Fibroblast of pulmonary artery (primary cell): Measurements from ENCODE around the gene PALM3.
"Not testable (repeated sequence)": the region's sequence is repeated elsewhere in the genome, so short reads cannot be mapped to it uniquely, and the experiment has no call there.

Experiments
- DNase-seq: peaks from one replicate; pipeline ENCODE4 v3.0.0-alpha.2; 2010; ENCODE audit warnings: low read depth
- H3K4me3 ChIP-seq: replicated peaks from 2 replicates; pipeline ENCODE4 v1.5.1; 2011; ENCODE audit warnings: low read depth, mild to moderate bottlenecking, control low read depth, low read length, moderate library complexity
- TF ChIP-seq, protein P1 (sequence below): IDR thresholded peaks from 2 replicates; pipeline ENCODE4 v1.5.1; 2011; ENCODE audit warnings: mild to moderate bottlenecking, control low read depth, low read length, inconsistent platforms; ENCODE audit errors: missing control alignments

PALM3 gene

GRCh38 chr19:14048443-14049153, 13.3 kb downstream of the PALM3 start:
- TF ChIP-seq, protein P1, sequence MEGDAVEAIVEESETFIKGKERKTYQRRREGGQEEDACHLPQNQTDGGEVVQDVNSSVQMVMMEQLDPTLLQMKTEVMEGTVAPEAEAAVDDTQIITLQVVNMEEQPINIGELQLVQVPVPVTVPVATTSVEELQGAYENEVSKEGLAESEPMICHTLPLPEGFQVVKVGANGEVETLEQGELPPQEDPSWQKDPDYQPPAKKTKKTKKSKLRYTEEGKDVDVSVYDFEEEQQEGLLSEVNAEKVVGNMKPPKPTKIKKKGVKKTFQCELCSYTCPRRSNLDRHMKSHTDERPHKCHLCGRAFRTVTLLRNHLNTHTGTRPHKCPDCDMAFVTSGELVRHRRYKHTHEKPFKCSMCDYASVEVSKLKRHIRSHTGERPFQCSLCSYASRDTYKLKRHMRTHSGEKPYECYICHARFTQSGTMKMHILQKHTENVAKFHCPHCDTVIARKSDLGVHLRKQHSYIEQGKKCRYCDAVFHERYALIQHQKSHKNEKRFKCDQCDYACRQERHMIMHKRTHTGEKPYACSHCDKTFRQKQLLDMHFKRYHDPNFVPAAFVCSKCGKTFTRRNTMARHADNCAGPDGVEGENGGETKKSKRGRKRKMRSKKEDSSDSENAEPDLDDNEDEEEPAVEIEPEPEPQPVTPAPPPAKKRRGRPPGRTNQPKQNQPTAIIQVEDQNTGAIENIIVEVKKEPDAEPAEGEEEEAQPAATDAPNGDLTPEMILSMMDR: peak; percentile 89
- no peak overlapping the region for H3K4me3 ChIP-seq
- peak; percentile 27 for DNase-seq

DNA sequence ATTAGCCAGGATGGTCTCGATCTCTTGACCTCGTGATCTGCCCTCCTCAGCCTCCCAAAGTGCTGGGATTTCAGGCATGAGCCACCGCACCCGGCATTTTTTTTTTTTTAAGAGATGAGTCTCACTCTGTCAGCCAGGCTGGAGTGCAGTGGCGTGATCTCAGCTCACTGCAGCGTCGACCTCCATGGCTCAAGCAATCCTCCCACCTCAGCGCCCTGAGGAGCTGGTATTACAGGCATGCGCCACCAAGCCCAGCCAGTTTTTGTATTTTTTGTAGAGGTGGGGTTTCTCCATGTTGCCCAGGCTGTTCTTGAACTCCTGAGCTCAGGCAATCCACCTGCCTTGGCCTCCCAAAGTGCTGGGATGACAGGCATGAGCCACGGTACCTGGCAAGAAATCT, 14.0 kb downstream of the PALM3 start:
- not testable (repeated sequence) for H3K4me3 ChIP-seq, DNase-seq

DNA sequence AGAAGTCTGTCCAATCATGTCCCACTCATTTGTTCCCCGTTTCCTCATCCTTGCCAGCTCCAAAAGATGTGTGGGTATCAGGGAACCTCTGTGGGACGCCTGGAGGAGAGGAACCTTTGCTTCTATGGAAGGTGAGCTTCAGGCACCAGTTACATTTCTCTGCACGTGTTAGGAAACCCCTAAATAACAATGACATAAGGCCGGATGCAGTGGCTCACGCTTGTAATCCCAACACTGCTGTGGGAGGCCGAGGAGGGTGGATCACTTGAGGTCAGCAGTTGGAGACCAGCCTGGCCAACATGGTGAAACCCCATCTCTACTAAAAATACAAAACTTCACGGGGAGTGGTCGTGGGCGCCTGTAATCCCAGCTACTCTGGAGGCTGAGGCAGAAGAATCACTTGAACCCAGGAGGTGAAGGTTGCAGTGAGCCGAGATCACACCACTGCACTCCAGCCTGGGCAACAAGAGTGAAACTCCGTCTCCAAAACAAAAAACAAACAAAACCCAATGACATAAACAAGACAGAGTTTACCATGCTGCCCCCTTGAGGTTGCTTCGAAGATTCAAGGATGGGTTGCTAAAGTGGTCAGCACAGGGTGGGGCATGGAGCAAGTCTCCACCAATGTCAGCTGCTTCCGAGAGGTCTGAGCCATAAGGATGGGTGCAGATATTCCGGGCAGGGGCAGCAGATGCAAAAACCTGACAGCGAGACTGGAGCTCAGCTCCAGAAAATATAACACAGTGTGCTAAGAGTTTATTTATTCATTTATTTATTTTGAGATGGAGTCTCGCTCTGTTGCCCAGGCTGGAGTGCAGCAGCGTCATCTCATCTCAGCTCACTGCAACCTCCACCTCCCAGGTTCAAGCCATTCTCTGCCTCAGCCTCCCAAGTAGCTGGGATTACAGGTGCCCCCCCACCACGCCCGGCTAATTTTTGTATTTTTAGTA, 18.9 kb downstream of the PALM3 start:
- not testable (repeated sequence) for H3K4me3 ChIP-seq
- peak; percentile 88 for DNase-seq
- TF ChIP-seq, protein P1: peak; percentile 66

GRCh38 chr19:14039181-14039580, 22.7 kb downstream of the PALM3 start:
- DNase-seq: no peak
- TF ChIP-seq, protein P1: no peak

DNA sequence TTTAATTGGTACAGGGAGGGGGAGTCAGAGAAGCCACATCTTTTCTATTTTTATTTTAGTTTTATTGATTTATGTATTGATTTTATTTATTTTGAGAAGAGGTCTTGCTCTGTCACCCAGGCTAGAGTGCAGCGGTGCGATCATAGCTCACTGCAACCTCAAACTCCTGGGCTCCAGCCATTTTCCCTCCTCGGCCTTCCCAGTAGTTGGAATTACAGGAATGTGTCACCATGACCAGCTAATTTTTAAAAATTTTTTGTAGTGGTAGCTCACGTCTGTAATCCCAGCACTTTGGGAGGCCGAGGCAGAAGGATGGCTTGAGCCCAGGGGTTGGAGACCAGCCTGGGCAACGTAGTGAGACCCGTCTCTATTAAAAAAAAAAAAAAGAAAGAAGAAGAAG, 26.2 kb downstream of the PALM3 start:
- H3K4me3 ChIP-seq: no peak overlapping the region
- TF ChIP-seq, protein P1: no peak
- DNase-seq: no peak

More at GRCh38 chr19:14039181-14039580, 22.7 kb downstream of the PALM3 start:
- no peak overlapping the region for H3K4me3 ChIP-seq

GRCh38 chr19:14035159-14035558, 26.7 kb downstream of the PALM3 start:
- H3K4me3 ChIP-seq, DNase-seq: not testable (repeated sequence)

DNA sequence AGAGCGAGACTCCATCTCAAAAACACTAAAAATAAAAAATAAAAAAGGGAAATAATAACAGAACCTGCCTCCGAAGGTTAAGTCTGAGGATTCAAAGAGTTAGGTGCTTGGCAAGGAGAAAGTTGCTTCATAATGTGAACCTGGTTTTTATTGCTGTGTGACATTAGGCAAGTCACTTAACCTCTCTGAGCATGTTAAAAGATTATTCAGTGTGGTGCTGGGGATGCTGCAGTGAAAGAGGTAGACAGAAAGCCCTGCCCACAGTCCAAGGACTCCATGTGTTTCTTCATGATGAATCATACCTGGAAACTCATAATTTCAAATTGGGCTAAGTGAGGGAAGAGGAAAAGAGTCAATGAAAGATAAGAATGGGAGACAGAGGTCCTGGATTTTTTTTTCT, 27.9 kb downstream of the PALM3 start:
- TF ChIP-seq, protein P1: no peak
- no peak for DNase-seq
- H3K4me3 ChIP-seq: no peak overlapping the region
